Measurements from ENCODE around the gene DCUN1D3.
"Not testable (repeated sequence)": the region's sequence is repeated elsewhere in the genome, so short reads cannot be mapped to it uniquely, and the experiment has no call there.

The DCUN1D3 gene

GRCh38 chr16:20886320-20886719, 13.8 kb downstream of the DCUN1D3 start:
- DNase-seq = no peak

- no peak for DNase-seq
These were observed 16.0 kb downstream of the DCUN1D3 start for GRCh38 chr16:20884240-20884556.

GRCh38 chr16:20883554-20884239, 16.5 kb downstream of the DCUN1D3 start:
- no peak for DNase-seq

- DNase-seq = no peak
These were observed 18.7 kb downstream of the DCUN1D3 start for GRCh38 chr16:20881503-20881878.

GRCh38 chr16:20880867-20881502, 19.2 kb downstream of the DCUN1D3 start:
- no peak for DNase-seq

GRCh38 chr16:20879175-20880040, 20.8 kb downstream of the DCUN1D3 start:
- no peak for DNase-seq

GRCh38 chr16:20878682-20879147, 21.4 kb downstream of the DCUN1D3 start:
- DNase-seq = no peak

GRCh38 chr16:20875355-20875650, 24.9 kb downstream of the DCUN1D3 start:
- DNase-seq = no peak

GRCh38 chr16:20874088-20874581, 26.0 kb downstream of the DCUN1D3 start:
- DNase-seq = no peak

GRCh38 chr16:20873331-20873730, 26.8 kb downstream of the DCUN1D3 start:
- DNase-seq = no peak

- no peak for DNase-seq
These were observed 28.0 kb downstream of the DCUN1D3 start for GRCh38 chr16:20871941-20872815.

- DNase-seq = no peak
These were observed 28.9 kb downstream of the DCUN1D3 start for GRCh38 chr16:20871258-20871657.

GRCh38 chr16:20870122-20870820, 29.9 kb downstream of the DCUN1D3 start:
- DNase-seq = no peak

GRCh38 chr16:20868890-20869289, 31.3 kb downstream of the DCUN1D3 start:
- no peak for DNase-seq

GRCh38 chr16:20867585-20867984, 32.6 kb downstream of the DCUN1D3 start:
- no peak for DNase-seq

GRCh38 chr16:20866801-20867200, 33.4 kb downstream of the DCUN1D3 start:
- no peak for DNase-seq

- no peak for DNase-seq
These were observed 33.9 kb downstream of the DCUN1D3 start for GRCh38 chr16:20866145-20866772.

- DNase-seq = no peak
These were observed 34.6 kb downstream of the DCUN1D3 start for GRCh38 chr16:20865420-20866131.

GRCh38 chr16:20864376-20864775, 35.8 kb downstream of the DCUN1D3 start:
- DNase-seq = not testable (repeated sequence)

- no peak for DNase-seq
These were observed 37.8 kb downstream of the DCUN1D3 start for GRCh38 chr16:20862162-20862960.
